HUES48 (cell line): ENCODE data around the gene DRAM1.

Experiments used
- H3K27ac ChIP-seq: one replicate; pipeline ENCODE4 v1.7.0; 2013; ENCODE audit warnings: low read depth, low read length, inconsistent platforms
- H3K27me3 ChIP-seq: 2 replicates; pipeline ENCODE4 v1.6.1; 2013; ENCODE audit warnings: mild to moderate bottlenecking, low read length; ENCODE audit not compliant: control insufficient read depth, insufficient read depth
- H3K36me3 ChIP-seq: 2 replicates; pipeline ENCODE4 v1.6.1; 2013; ENCODE audit warnings: low read length; ENCODE audit not compliant: control insufficient read depth, insufficient read depth
- H3K4me1 ChIP-seq: 2 replicates; pipeline ENCODE4 v1.6.1; 2013; ENCODE audit warnings: mild to moderate bottlenecking, low read length; ENCODE audit not compliant: control insufficient read depth, insufficient read depth
- H3K4me3 ChIP-seq: 2 replicates; pipeline ENCODE4 v1.5.1; 2013; ENCODE audit warnings: mild to moderate bottlenecking, low read depth, low read length
- H3K9ac ChIP-seq: 2 replicates; pipeline ENCODE4 v1.6.1; 2013; ENCODE audit warnings: mild to moderate bottlenecking, low read depth, low read length, moderate library complexity
- H3K9me3 ChIP-seq: 2 replicates; pipeline ENCODE4 v1.6.1; 2013; ENCODE audit warnings: low read length; ENCODE audit not compliant: control insufficient read depth, insufficient read depth

Gene DRAM1

GRCh38 chr12:101963697-101964096 lies 86.3 kb downstream of the DRAM1 start:
- H3K9me3 ChIP-seq, result peaks cover 8% of the 10 kb centered on the region; the same call in 1 of the 2 replicates
- H3K4me3 ChIP-seq, result no peak overlapping the region
- no peak overlapping the region for H3K27ac ChIP-seq
- no peaks in the 10 kb centered on the region for H3K36me3 ChIP-seq
- H3K4me1 ChIP-seq, result no peaks in the 10 kb centered on the region
- H3K27me3 ChIP-seq, result no peaks in the 10 kb centered on the region
- H3K9ac ChIP-seq, result no peak overlapping the region

- Histone ChIP-seq H3K4me1 (no peaks in the 10 kb centered on the region), H3K36me3 (no peaks in the 10 kb centered on the region), H3K27me3 (no peaks in the 10 kb centered on the region), H3K4me3 (no peak overlapping the region), H3K9ac (no peak overlapping the region), H3K27ac (no peak overlapping the region), H3K9me3 (no peaks in the 10 kb centered on the region)
Observed at GRCh38 chr12:101966496-101966895, 89.1 kb downstream of the DRAM1 start.

- Histone ChIP-seq H3K9ac (no peak overlapping the region), H3K9me3 (no peaks in the 10 kb centered on the region), H3K4me1 (no peaks in the 10 kb centered on the region), H3K27ac (no peak overlapping the region), H3K27me3 (no peaks in the 10 kb centered on the region), H3K4me3 (no peak overlapping the region), H3K36me3 (no peaks in the 10 kb centered on the region)
Observed at GRCh38 chr12:101967506-101967905, 90.1 kb downstream of the DRAM1 start.

GRCh38 chr12:101968770-101969169 lies 91.4 kb downstream of the DRAM1 start:
- Histone ChIP-seq H3K9ac (no peak overlapping the region), H3K27me3 (no peaks in the 10 kb centered on the region), H3K36me3 (no peaks in the 10 kb centered on the region), H3K9me3 (no peaks in the 10 kb centered on the region), H3K27ac (no peak overlapping the region), H3K4me3 (no peak overlapping the region), H3K4me1 (no peaks in the 10 kb centered on the region)
